Peyer's patch (tissue), 4 donors: ENCODE results near the gene ZNF584. TPM values are rescaled to one million over a fixed set of nuclear protein-coding genes. Genes with fewer than 3 reads are reported as not detected.

Experiments used
- DNase-seq, 3 donors: peaks; one replicate each; pipeline ENCODE4 v3.0.0-alpha.2; 2017 to 2019
- H3K27ac ChIP-seq, 4 donors: fragments of 200-600 bp; sonication (generic); one replicate each; pipeline ENCODE4 v1.5.1; 2016 to 2019
- H3K27me3 ChIP-seq, 2 donors: fragments of 200-600 bp; sonication (generic); one replicate each; pipeline ENCODE4 v1.5.1; 2019
- H3K36me3 ChIP-seq, 3 donors: fragments of 200-600 bp; sonication (generic); one replicate each; pipeline ENCODE4 v1.5.1; 2016 to 2019
- H3K4me1 ChIP-seq, 4 donors: fragments of 200-600 bp; sonication (generic); one replicate each; pipeline ENCODE4 v1.5.1; 2016 to 2019
- H3K4me3 ChIP-seq, 4 donors: fragments of 200-600 bp; sonication (generic); 1 replicate in 3 of 4; 2 replicates in 1 of 4; pipeline ENCODE4 v1.5.1; 2016 to 2019; ENCODE audit warnings: mild to moderate bottlenecking in 1 of 4
- H3K9me3 ChIP-seq, 4 donors: fragments of 200-600 bp; sonication (generic); one replicate each; pipeline ENCODE4 v1.5.1; 2016 to 2019; ENCODE audit warnings: mild to moderate bottlenecking in 1 of 4
- CTCF ChIP-seq, 6 experiments: fragments of 450-650 bp in 4 of 6; fragments of 200-600 bp in 2 of 6; sonication (generic) in 1 of 6; IDR thresholded peaks; one replicate each; pipeline ENCODE4 v1.5.1; 2017 to 2019; ENCODE audit warnings: antibody characterized with exemption in 6 of 6, mild to moderate bottlenecking in 3 of 6, moderate library complexity in 1 of 6
- POLR2A ChIP-seq, 2 donors: fragments of 450-650 bp; IDR thresholded peaks; one replicate each; pipeline ENCODE4 v1.5.1; 2017; ENCODE audit warnings: antibody characterized with exemption in 2 of 2, mild to moderate bottlenecking in 2 of 2, moderate library complexity in 2 of 2
- total RNA-seq, 4 donors: library from RNA; depleted of rRNA; stranded (reverse); fragments of >200 nt; gene quantifications; one replicate each; pipeline ENCODE4 v1.1.0, GENCODE V29; 2016

The ZNF584 gene
- total RNA-seq, 4 donors from 2014 or later: 2.5 to 18.2 (median 9.6) TPM

GRCh38 chr19:58392945-58393724, 15.3 kb upstream of the ZNF584 start:
- no peaks in the 10 kb centered on the region for H3K9me3 ChIP-seq
- H3K27ac ChIP-seq: no peak overlapping the region
- peaks cover 0 to 18% of the 10 kb centered on the region in 2 donors for H3K27me3 ChIP-seq
- peaks cover 0 to 56% (median 0%) of the 10 kb centered on the region in 3 donors for H3K36me3 ChIP-seq
- no peak for DNase-seq
- no peak overlapping the region for H3K4me3 ChIP-seq
- TF ChIP-seq POLR2A (IDR thresholded peaks at IDR 0.05) (no peak), CTCF (IDR thresholded peaks at IDR 0.05) (no peak)
- H3K4me1 ChIP-seq: peaks cover 0 to 12% (median under 1%) of the 10 kb centered on the region in 4 donors

- Histone ChIP-seq H3K27ac (no peak overlapping the region), H3K27me3 (peaks cover 0 to 18% of the 10 kb centered on the region in 2 donors), H3K4me1 (peaks cover 0 to 10% (median 0%) of the 10 kb centered on the region in 4 donors), H3K4me3 (no peak overlapping the region), H3K36me3 (peaks cover 0 to 55% (median 0%) of the 10 kb centered on the region in 3 donors), H3K9me3 (no peaks in the 10 kb centered on the region)
- TF ChIP-seq CTCF (IDR thresholded peaks at IDR 0.05) (no peak), POLR2A (IDR thresholded peaks at IDR 0.05) (no peak)
- no peak for DNase-seq
These were observed 14.8 kb upstream of the ZNF584 start for GRCh38 chr19:58393725-58394033.

- Histone ChIP-seq H3K27ac (no peak overlapping the region), H3K9me3 (no peaks in the 10 kb centered on the region), H3K4me1 (peaks cover 0 to 10% (median 0%) of the 10 kb centered on the region in 4 donors), H3K36me3 (peaks cover 0 to 44% (median 0%) of the 10 kb centered on the region in 3 donors), H3K27me3 (peaks cover 0 to 18% of the 10 kb centered on the region in 2 donors), H3K4me3 (no peak overlapping the region)
- TF ChIP-seq CTCF (IDR thresholded peaks at IDR 0.05) (no peak), POLR2A (IDR thresholded peaks at IDR 0.05) (no peak)
- DNase-seq: no peak
These were observed 13.6 kb upstream of the ZNF584 start for GRCh38 chr19:58394821-58395219.

GRCh38 chr19:58395220-58395978, 13.1 kb upstream of the ZNF584 start, which contains the start of gene RNF225:
RNF225 (plus strand) TSS chr19:58395656; CDS start chr19:58396090, 434 bp downstream.
- H3K4me3 ChIP-seq: no peak within 1 kb of the TSS

More at GRCh38 chr19:58395220-58395978, 13.1 kb upstream of the ZNF584 start, which contains the start of gene RNF225:
- H3K27me3 ChIP-seq: peaks cover 0 to 18% of the 10 kb centered on the region in 2 donors
- H3K4me1 ChIP-seq: peaks cover 0 to 14% (median under 1%) of the 10 kb centered on the region in 4 donors
- no peak for DNase-seq
- no peaks in the 10 kb centered on the region for H3K9me3 ChIP-seq
- TF ChIP-seq CTCF (IDR thresholded peaks at IDR 0.05) (no peak), POLR2A (IDR thresholded peaks at IDR 0.05) (no peak)
- H3K36me3 ChIP-seq: peaks cover 0 to 40% (median 0%) of the 10 kb centered on the region in 3 donors
- H3K27ac ChIP-seq: no peak within 1 kb of the TSS
